ENCODE data around the gene SDF4.

The SDF4 gene

GRCh38 chr1:1169429-1170214 lies 62.2 kb downstream of the SDF4 start:
- TF ChIP-seq, protein P1, sequence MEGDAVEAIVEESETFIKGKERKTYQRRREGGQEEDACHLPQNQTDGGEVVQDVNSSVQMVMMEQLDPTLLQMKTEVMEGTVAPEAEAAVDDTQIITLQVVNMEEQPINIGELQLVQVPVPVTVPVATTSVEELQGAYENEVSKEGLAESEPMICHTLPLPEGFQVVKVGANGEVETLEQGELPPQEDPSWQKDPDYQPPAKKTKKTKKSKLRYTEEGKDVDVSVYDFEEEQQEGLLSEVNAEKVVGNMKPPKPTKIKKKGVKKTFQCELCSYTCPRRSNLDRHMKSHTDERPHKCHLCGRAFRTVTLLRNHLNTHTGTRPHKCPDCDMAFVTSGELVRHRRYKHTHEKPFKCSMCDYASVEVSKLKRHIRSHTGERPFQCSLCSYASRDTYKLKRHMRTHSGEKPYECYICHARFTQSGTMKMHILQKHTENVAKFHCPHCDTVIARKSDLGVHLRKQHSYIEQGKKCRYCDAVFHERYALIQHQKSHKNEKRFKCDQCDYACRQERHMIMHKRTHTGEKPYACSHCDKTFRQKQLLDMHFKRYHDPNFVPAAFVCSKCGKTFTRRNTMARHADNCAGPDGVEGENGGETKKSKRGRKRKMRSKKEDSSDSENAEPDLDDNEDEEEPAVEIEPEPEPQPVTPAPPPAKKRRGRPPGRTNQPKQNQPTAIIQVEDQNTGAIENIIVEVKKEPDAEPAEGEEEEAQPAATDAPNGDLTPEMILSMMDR (conservative IDR thresholded peaks at IDR 0.05), result no peak
- no peak for TF ChIP-seq ZFX (IDR thresholded peaks at IDR 0.05)
- no peak overlapping the region for H3K27ac ChIP-seq

DNA sequence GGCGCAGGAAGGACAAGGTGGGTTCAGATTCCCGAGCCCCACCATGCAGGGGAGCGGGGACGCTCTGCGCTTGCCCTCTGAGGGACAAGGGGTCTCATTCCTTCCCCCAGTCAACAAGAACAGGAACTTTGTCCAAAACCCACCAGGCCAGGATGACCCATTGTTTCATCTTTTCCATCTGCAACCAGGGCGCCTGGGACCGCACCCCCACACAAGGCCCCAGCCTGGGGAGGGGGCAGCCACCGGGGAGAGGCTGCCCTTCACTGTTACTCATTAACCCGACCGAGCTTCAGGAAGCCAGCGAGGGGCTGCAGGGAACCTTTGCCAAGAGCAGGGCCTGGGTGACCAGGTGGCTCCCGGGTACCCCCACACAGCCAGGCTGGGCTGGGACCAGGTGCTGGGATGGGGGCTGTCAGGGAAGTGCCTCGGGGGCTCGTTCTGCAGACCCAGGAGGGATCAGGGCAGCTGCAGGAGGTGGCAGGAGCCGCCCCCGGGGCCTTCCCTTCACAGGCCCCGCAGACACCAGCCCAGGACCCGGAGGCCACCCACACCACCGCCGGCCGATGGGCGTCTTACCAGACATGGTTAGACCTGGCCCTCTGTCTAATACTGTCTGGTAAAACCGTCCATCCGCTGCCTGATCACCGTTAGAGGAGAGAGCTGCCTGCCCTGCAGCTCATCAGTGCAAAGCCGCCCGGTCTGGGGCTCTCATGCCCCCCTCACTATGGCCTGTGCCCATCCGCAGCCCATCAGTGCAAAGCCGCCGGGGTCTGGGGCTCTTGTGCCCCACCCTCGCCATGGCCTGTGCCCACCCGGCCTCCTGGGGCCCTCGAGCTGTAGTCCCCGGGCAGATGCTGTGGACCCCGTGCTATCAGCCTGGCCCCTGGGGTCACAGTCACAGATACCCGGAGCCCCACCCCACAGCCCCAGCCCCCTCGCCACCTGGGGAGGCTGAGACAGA lies 63.1 kb downstream of the SDF4 start:
- H3K27ac ChIP-seq, result no peak overlapping the region
- no peak for TF ChIP-seq ZFX (IDR thresholded peaks at IDR 0.05)
- TF ChIP-seq, protein P1 (conservative IDR thresholded peaks at IDR 0.05), result no peak

DNA sequence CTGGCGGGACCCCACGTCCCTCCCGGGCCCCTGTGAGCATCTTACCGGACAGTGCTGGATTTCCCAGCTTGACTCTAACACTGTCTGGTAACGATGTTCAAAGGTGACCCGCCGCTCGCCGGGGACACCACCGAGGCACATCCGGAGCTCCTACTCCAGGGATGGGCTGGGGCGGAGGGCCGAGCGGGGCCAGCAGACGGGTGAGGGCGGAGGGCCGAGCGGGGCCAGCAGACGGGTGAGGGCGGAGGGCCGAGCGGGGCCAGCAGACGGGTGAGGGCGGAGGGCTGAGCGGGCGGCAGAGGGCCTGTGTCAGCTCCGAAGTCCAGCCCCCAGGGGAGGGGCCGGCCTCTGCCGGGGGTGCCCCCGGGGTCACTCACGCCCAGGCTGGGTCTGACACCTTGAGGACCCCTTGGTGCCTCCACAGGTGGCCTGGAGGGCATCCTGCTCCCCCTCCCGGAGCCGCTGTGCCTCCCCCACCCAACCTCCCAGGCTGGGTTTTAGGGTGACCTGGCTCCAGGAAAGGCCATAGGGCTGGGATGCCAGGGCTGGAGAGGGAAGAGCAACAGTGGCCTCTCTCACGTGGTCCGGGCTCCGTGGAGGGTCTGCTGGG lies 63.9 kb downstream of the SDF4 start:
- no peak overlapping the region for H3K27ac ChIP-seq
- TF ChIP-seq ZFX (IDR thresholded peaks at IDR 0.05), result no peak

- TF ChIP-seq, protein P1 (conservative IDR thresholded peaks at IDR 0.05), result no peak
- TF ChIP-seq ZFX (IDR thresholded peaks at IDR 0.05), result no peak
Observed at GRCh38 chr1:1167398-1167821, 64.4 kb downstream of the SDF4 start.

More at GRCh38 chr1:1167398-1167821, 64.4 kb downstream of the SDF4 start:
- no peak overlapping the region for H3K27ac ChIP-seq
